Panc1 (cell line): ENCODE measurements around the gene INHA. TPM values are rescaled to one million over a fixed set of nuclear protein-coding genes. Genes with fewer than 3 reads are reported as not detected.

Source experiments
- ATAC-seq: fragments of 200-7000 bp; cut with Tn5 transposase; 2 replicates; pipeline ENCODE4 v1.9.1; 2020; ENCODE audit warnings: mild to moderate bottlenecking, moderate library complexity
- BruUV-seq: library from RNA; stranded (reverse); fragments of 400-500 nt; replicated peaks from 2 replicates; lab custom pipeline; 2021; lab: Mats Ljungman, UMichigan
- CTCF ChIA-PET: fragments of 300-600 bp; sonication (Branson Sonifier 250); formaldehyde crosslinking; loops from one replicate; lab custom pipeline; 2022; ENCODE audit warnings: antibody characterized with exemption; lab: Charles Lee
- POLR2A ChIA-PET: fragments of 300-600 bp; sonication (Branson Sonifier 250); formaldehyde crosslinking; loops from one replicate; lab custom pipeline; 2022; ENCODE audit warnings: antibody characterized with exemption; lab: Charles Lee
- DNase-seq: peaks from one replicate; pipeline ENCODE4 v3.0.0-alpha.2; 2010; ENCODE audit warnings: low read depth, low spot score
- H3K27ac ChIP-seq: 2 replicates; pipeline ENCODE4 v1.5.1; 2011; ENCODE audit warnings: mild to moderate bottlenecking, low read length, inconsistent platforms
- H3K27me3 ChIP-seq: fragments of 200-500 bp; sonication (Bioruptor generic); 2 replicates; pipeline ENCODE4 v1.6.0; 2014; ENCODE audit warnings: low read length, inconsistent platforms; ENCODE audit not compliant: control insufficient read depth, insufficient read depth
- H3K36me3 ChIP-seq: fragments of 200-500 bp; sonication (Bioruptor generic); 2 replicates; pipeline ENCODE4 v1.5.1; 2014; ENCODE audit warnings: inconsistent platforms, mild to moderate bottlenecking, low read length, moderate library complexity; ENCODE audit not compliant: control insufficient read depth, insufficient read depth
- H3K4me1 ChIP-seq: 2 replicates; pipeline ENCODE4 v1.5.1; 2011; ENCODE audit warnings: inconsistent platforms, mild to moderate bottlenecking, low read length, moderate library complexity; ENCODE audit not compliant: control insufficient read depth, insufficient read depth
- H3K4me3 ChIP-seq, 2 experiments: 2 replicates each; pipeline ENCODE4 v1.5.1; 2011 to 2012; ENCODE audit warnings: low read depth in 2 of 2, low read length in 2 of 2, mild to moderate bottlenecking in 2 of 2, inconsistent platforms in 1 of 2, moderate library complexity in 1 of 2
- H3K9me3 ChIP-seq: fragments of 200-500 bp; sonication (Bioruptor generic); 2 replicates; pipeline ENCODE4 v1.5.1; 2014; ENCODE audit warnings: low read depth, mild to moderate bottlenecking, inconsistent platforms, low read length, moderate library complexity; ENCODE audit not compliant: control insufficient read depth, insufficient read depth
- CTCF ChIP-seq: fragments of 450-650 bp; IDR thresholded peaks from 2 replicates; pipeline ENCODE4 v1.5.1; 2017; ENCODE audit warnings: mild to moderate bottlenecking
- POLR2AphosphoS5 ChIP-seq: IDR thresholded peaks from 2 replicates; pipeline ENCODE4 v1.6.1; 2012; ENCODE audit warnings: mild to moderate bottlenecking, low read depth, low read length, moderate library complexity
- REST ChIP-seq, 2 experiments: IDR thresholded peaks; 2 replicates each; pipeline ENCODE4 v1.6.1; 2011 to 2012; ENCODE audit warnings: low read depth in 2 of 2, control low read depth in 1 of 2, low read length in 1 of 2, mild to moderate bottlenecking in 1 of 2, moderate library complexity in 1 of 2; ENCODE audit not compliant: insufficient read depth in 1 of 2
- SIN3A ChIP-seq: IDR thresholded peaks from 2 replicates; pipeline ENCODE4 v1.6.1; 2012; ENCODE audit warnings: low read depth, mild to moderate bottlenecking, low read length, moderate library complexity, borderline replicate concordance; ENCODE audit not compliant: insufficient read depth
- TCF7L2 ChIP-seq: IDR thresholded peaks from 2 replicates; pipeline ENCODE4 v1.6.1; 2011; ENCODE audit warnings: mild to moderate bottlenecking, low read depth, low read length, inconsistent platforms
- in situ Hi-C: cut with HindIII; loops from 2 replicates; pipeline ENCODE4 v1.10.0; 2016; ENCODE audit warnings: low sequenced_read_pairs, low pct_unique_long_range_greater_than_20kb
- intact Hi-C: fragments of 100-400 bp; cut with micrococcal nuclease; formaldehyde crosslinking; loops from one replicate; pipeline ENCODE4 v1.10.0; 2022; ENCODE audit not compliant: unreplicated experiment
- total RNA-seq: library from RNA; stranded (reverse); gene quantifications from one replicate; pipeline ENCODE4 v1.2.1, GENCODE V29; 2021; ENCODE audit not compliant: unreplicated experiment

INHA gene
- total RNA-seq, 1 experiment from 2014 or later: 1.2 TPM

- Histone ChIP-seq H3K4me1 (0 out of 2 replicates have a peak, but pooled peaks cover 3% of the 10 kb centered on the region), H3K27ac (no peak overlapping the region), H3K4me3 (no peak overlapping the region), H3K27me3 (no peaks in the 10 kb centered on the region), H3K9me3 (no peaks in the 10 kb centered on the region), H3K36me3 (no peaks in the 10 kb centered on the region)
- in situ Hi-C loops: no loop called here
- BruUV-seq: no TSS peak
- DNase-seq: no peak
- POLR2A ChIA-PET: no interaction called here
- CTCF ChIA-PET: no interaction called here
- intact Hi-C loops: no loop called here
- ATAC-seq: no peak
- TF ChIP-seq REST (IDR thresholded peaks at IDR 0.05; ENCODE audit: insufficient read depth in 1 of 2, low read depth in 2 of 2, low read length in 1 of 2): no peak
- no peak for TF ChIP-seq POLR2AphosphoS5
- no peak for TF ChIP-seq SIN3A
- no peak for TF ChIP-seq TCF7L2
- TF ChIP-seq CTCF: no peak
Observed at GRCh38 chr2:219581346-219581745, 9.2 kb downstream of the INHA start.

GRCh38 chr2:219591091-219591490, 19.0 kb downstream of the INHA start:
- Histone ChIP-seq H3K27me3 (no peaks in the 10 kb centered on the region), H3K4me3 (no peak overlapping the region), H3K4me1 (no peaks in the 10 kb centered on the region), H3K36me3 (no peaks in the 10 kb centered on the region), H3K27ac (no peak overlapping the region), H3K9me3 (no peaks in the 10 kb centered on the region)
- in situ Hi-C loops: no loop called here
- no peak for DNase-seq
- ATAC-seq: no peak
- intact Hi-C loops: no loop called here
- CTCF ChIA-PET: no interaction called here
- POLR2A ChIA-PET: no interaction called here
- TF ChIP-seq CTCF (no peak), TCF7L2 (no peak), SIN3A (no peak), REST (IDR thresholded peaks at IDR 0.05; ENCODE audit: insufficient read depth in 1 of 2, low read depth in 2 of 2, low read length in 1 of 2) (no peak)
- BruUV-seq: no TSS peak
